HG03196 (cell line): ENCODE results near the gene DOCK10.

ENCODE experiments used
- ATAC-seq: cut with Tn5 transposase; IDR thresholded peaks from one replicate; pipeline ENCODE4 v1.9.1; 2021; ENCODE audit not compliant: unreplicated experiment

DOCK10 gene

DNA sequence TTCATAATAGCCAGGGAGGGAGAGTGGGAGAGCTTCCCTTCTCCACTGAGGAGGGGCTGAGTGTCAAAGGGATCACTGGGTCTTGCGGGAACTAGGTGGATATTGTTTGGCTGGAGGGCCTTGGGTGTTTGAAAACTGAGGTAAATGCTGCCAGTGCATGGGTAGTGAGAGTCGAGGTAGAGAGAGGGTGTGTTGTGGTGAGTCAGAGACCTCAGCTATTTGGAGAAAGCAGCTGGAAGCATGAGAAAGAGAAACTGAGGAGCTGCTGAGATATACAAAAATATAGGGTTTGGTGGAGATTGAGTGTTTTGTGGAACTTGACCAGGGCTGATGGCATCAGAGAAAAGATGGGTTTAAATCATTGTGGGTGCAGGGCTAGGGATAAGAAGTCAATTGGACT lies 199.1 kb downstream of the DOCK10 start:
- no peak for ATAC-seq

DNA sequence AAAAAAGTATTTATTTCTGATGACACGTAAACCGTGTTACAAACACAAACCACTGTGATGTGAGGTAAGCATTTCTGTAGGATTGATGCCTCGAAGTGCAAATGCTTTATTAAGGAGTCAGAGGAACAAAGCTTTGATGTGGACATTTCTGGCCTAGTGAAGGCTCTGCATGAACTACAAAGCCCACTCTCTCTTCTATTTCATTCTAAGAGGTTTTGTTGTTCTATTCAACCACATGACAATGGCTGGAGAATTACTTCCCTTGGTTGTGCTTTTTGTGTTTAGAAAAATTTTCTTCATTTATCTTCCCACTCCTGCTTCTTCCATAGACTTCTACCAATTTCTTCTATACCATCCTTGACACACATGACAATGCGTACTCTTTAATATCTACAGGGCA lies 200.4 kb downstream of the DOCK10 start:
- no peak for ATAC-seq

DNA sequence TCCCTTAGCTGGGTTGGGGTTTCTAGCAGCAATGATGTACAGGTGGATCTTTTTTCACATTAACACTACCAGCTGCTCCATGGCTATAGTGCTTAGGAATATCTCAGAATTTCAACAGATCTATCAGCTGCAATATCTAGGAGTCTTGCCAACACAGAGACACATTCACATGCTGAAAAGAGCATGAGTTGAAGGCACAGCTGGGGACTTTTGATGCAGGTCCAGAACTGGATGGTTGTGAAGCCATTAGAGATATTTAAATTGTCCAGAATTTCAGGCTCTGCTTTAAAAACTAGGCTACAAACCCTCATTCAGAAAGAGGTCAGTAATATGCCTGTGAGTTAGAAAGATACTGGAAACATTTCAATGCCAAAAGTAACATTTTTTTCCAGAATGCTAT lies 203.9 kb downstream of the DOCK10 start:
- ATAC-seq = no peak

DNA sequence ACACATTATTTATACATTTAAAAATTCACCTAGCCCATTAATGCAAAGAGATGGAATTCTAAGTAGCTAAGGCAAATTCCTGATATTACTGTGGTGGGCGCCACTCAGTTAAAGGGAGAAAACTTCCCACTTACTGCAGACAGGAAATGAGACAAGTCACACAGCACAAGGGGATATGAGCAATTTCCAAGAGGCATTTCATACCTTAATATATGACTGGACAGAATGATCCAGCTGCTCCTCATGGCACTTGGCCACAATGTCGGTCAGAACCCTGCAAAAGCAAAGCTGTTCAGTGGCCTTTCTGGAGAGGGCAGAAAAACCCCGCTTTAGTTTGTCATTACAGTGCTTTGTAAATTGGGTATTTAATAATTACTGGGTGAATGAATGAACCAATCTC lies 204.7 kb downstream of the DOCK10 start:
- ATAC-seq = no peak

DNA sequence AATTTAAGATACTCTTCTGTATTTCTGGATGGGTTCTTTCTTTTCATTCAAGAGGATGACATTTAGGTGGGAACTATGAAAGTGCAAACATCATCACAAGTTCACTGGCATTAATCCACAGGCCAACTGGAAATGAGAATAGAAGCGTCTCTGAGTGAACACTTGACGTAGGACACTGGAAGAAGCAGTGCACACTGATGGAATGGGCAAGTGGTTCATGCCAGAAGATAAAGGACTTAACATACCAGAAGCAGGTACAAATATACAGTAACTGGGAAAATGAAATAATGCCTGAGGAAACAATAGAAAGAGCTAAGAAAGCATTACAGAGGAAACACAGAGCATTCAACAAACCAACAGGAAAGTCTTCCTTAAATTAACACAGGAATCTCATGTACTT lies 205.2 kb downstream of the DOCK10 start:
- ATAC-seq = no peak

DNA sequence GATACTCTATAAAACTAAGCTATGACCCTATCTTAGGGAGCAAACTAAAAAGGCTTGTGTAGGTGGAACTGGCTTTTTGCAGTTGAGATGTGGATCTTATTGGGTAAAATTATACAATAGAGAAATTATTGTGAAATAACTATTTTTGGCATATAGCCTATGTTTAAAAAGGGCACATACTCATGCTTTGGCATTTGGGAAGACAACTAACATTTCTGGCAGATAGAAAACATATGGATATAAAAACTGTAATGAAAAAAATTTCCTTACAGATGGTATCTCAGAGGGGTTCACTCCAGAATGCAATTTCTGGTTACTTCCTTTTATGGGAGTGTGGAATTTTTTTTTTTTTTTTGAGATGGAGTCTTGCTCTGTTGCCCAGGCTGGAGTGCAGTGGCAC lies 206.0 kb downstream of the DOCK10 start:
- no peak for ATAC-seq

DNA sequence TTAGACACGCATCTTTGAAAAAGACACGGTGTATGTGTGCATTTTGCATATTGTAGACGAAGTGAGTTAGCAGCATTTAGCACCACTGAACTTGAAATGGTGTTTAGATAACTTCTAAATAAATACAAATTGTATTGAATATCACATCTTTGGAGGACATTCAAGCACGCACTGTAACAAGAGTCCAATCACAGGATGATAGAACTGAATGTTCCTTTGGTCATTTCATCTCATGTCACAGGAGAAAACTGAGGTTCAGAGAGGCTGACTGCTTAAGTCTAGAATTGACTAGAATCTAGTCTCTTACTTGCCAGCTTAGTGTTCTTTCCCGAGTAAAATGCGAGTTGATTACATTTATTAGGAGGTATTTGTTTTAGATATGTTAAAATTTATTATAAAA lies 206.9 kb downstream of the DOCK10 start:
- ATAC-seq = no peak

DNA sequence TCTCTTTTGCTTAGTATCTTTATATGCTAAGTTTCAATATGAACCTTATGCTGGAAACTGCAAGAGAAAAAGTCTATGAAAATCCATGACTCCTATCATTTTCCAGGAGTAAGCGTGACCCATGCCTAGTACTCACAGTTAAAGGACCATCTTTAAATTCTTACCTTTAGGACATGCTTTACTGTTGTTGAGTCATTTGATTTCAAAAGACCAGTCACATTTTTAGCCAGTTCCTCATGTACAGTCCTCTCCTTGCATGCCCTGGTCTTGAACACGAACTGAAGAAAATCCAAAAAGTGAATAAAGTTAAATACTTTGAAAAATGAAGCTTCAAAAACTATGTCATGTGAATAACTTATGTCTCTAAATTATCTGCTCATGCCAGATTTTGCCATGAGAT lies 208.3 kb downstream of the DOCK10 start:
- no peak for ATAC-seq

DNA sequence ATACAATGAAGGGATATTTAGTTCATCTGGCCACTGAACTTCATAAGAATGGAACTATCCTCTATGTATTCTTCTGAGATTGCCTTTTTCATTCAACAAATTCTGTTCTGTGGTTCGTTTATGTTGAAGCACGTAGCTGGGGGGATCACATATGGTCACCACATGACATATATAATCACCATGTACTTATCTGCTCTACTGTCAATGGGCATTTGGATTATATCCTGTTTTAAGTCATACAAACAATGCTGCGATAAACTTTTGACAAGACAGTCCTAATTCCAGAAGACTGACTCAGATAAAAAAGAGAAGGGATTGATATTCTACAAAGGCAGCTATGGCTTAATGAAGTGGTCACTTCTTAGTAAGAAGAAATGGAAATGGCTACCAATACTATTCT lies 210.1 kb downstream of the DOCK10 start:
- ATAC-seq = no peak

DNA sequence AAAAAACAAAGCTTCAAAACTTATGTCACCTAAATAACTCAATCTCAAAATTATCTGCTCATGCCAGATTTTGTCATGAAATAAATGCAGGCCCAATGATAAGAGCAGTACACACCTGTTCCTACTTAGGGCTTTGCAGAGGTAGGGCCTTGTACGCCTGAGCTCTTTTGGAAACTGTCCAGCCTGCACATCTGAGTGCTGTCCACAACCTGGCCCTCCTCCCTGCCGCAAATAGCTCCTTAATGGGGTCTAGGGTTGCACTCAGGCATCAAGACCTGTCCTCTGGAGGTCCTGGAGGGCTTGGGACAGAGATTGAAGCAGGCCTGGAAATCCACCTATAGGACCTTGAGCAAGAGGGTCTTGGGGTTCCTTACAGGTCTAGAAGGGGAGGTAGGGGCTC lies 210.7 kb downstream of the DOCK10 start:
- no peak for ATAC-seq

DNA sequence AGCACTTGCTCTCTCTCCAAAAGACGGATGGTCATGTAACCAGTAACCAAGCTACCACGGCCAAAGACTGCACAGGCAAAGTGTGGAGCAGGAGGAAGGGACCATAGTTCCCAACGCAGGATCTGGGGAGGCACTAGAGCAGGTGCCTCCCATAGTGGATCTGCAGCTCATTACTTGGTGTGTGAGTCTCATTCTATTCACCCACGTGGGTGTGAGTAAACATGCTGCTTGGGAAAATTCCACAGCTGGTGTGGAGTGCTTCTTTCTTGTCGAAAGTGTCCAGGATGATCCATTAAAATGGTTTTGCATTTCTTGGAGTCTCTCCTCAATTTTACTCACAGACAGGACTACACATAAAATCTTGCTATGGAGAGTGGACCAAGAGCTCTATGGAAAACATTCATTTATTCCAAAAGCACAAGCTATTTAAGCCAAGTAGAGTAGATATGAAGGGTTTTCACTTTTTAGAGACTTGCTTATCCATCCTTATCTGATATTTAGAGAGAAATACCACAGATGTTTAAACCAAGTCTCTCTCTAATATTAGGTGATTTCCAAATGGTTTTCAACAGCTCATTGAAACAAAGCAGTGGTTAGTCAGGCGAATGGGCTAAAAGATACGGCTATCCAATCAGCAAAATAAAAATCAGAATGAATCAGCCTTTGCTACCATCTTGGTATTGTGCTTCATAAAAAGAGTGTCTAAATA lies 221.8 kb downstream of the DOCK10 start:
- no peak for ATAC-seq

DNA sequence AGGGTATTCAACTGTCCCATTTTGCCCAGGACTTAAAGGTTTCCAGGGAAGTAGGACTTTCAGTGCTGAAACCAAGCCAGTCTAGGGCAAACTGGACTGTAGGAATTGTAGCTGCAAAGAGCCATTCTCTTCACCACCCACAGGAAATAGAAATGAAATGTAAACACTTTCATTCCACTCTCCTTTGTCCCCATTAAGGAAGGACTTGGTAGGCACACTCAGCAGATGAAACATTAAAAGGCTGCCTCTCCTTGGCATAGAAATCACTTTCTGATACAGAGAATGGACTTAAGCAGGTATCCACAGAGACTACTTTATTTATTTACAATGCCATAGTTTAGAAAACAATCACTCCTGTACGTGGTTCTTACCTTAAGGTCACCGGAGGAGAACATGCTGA lies 223.2 kb downstream of the DOCK10 start:
- no peak for ATAC-seq

DNA sequence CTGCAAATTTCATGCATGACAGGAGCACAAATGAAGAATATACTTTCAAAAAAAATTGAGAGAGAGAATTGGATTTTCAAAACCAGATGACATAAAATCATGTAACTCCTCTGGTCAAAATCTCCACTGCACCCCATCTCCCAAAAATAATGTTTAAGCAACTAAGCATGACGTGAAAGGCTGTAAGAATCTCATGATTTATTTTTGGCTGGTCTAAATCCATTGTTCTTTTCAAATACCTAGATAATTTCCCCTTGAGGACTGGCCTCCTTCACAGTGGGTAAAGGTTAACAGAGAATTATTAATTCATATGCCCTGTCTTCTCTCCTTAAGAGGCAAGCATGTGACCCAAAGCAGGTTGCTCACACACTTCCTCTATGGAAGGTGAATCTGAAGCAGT lies 224.6 kb downstream of the DOCK10 start:
- no peak for ATAC-seq

DNA sequence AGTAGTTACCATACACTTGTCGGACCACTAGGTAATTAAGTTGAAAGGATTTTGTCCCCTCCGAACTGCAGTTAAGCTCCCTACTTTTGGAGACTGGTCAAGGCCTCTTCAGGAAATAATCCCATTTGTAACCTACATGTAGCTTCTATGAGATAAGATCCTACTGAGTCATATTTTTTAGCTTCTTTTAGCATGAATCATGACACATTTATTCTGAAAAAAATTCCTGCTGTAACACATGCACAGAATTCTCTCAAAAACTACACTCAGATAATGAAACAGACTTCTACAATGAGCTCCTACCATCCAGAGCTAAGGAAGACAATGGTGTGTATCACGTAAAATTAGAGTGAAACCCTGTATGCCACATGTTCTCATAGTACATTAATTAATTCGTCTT lies 225.5 kb downstream of the DOCK10 start:
- ATAC-seq = no peak

DNA sequence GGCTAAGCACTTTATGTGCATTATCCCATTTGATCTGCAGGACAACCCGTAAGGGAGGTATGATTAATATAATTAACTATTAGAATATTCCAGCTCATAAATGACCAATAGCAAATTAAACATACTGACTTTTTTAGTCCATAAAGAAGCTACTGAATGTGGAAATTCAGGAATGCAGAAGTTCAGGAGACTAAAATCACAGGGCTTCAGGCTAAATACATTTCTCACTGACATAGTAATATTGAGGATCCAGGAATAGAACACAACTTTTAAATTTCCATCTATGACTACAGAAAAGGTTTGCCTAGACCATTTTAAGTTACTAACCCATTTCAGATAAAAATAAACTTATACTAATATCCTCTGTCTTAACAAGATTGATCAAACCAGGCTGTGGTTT lies 228.7 kb downstream of the DOCK10 start:
- no peak for ATAC-seq

DNA sequence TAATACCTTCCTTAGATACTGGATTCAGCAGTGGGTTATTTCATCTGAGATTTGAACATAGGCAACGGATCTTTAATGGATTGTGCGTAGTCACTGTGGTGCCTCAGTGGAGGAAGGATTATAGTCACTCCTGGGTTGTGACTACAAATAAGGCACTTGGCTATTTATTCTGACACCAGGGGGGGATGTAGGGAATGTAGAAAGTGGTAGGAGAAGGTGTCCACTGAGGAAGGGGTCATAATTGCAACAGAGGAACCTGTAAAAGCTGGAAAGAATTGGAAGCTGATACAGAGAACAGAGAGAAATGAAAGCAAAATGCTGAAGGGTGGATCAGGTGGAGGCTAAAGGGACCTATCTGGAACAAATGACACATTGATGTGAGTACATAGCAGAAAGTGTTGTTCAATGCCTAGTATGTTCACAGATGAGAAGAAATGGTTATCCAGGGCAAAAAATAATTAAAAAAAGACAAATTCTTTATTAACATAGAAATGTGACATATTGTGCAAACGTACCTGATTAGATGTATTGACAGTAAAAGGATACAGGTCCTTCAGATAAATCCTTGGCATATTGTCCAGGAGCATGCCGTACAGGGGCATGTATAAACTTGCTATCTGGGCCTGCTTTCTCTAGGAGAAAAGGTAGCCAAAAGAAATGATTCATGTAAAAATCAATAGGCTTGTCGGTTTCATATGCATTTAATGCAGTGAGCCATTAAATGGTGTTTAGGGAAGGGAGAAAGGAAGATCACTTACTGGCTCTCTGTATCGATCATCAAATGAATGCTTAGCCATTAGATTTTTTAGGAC lies 234.9 kb downstream of the DOCK10 start:
- ATAC-seq = no peak

DNA sequence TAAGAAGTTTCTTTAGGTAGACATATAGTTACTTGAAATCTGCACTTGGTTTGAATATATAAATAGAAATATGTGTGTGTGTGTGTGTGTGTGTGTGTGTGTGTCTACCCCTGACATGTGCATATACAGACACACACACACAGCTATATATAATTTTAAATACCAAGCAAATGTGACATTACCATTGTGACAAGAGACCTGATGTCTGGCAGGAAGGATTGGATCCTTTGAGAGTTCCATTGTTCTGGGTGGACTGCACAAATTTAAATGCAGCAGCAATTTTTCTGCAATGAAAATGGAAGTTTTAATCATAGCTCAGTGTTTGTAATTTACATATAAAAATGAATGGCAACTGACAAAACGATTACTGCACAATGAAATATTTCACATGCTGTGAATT lies 238.3 kb downstream of the DOCK10 start:
- ATAC-seq = no peak

DNA sequence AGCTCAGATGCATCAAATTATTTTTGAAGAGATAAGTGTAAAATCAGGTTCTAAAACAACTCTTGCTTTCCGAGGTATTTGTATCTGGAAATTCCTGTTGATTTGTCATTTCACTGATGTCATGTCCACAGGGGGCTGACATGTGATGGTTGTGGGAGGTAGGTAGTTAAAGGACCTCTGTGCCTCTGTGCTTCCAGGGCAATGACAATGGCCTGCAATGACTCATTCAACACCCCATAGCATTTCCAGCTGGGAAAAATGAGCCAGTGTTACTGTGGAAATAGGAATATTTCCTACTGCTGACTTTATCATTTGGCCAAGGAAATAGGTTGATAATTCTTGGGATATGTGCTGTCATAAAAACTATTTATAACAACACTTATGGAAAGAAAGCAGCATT lies 239.9 kb downstream of the DOCK10 start:
- no peak for ATAC-seq

DNA sequence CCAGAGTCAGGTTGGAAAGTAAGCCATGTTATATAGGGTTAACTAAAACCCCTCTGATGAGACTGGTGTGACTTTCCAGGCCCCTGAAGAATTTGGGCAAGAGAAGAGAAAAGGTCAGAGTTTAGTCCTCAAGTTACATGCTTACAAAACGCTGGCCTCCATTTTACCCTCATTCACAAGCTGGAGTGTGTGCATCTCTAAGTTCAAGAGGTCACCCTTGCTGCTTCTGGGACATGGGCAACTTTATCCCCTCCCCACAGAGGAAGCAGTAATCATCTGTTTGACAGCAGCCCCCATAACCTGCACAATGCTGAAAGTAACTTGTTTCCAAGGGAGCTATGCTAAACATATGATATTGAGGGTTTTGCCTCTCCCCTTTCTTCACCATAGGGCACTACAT lies 240.9 kb downstream of the DOCK10 start:
- no peak for ATAC-seq

DNA sequence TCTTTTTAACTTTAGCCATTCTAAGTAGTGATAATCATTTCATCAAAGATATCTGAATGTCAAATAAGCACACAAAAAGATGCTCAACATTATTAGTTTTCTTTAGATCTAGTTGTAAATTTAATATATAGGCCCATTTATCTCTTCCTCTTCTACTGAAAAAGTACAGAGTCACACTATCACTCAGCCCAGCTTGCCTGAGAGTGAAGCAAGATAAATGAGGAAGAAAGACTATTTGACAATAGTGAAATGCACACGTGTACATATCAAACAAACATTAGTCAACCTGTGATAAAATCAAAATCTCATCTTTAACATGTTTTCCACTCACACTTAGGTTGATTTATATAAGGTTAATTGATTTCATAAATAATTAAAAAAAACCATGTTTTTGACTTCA lies 242.6 kb downstream of the DOCK10 start:
- ATAC-seq = no peak

DNA sequence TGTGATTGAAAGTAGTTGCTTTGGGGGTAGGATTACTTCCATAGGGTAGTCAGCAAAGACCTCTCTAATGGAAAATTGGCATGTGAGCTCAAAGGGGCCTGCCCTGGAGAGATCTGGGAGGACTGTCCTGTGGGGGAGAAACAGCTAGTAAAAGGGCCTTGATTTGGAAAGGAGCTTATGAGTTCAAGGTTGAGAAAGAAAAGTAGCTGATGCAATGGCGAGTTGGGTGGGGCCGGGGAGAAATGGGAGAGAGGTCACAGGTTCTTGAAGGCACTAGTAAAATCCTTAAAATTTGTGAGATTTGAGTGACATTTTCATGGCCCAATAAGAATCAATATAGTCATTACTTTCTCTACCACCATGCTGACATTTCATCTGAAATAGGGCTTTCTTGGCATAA lies 244.1 kb downstream of the DOCK10 start:
- ATAC-seq = no peak

DNA sequence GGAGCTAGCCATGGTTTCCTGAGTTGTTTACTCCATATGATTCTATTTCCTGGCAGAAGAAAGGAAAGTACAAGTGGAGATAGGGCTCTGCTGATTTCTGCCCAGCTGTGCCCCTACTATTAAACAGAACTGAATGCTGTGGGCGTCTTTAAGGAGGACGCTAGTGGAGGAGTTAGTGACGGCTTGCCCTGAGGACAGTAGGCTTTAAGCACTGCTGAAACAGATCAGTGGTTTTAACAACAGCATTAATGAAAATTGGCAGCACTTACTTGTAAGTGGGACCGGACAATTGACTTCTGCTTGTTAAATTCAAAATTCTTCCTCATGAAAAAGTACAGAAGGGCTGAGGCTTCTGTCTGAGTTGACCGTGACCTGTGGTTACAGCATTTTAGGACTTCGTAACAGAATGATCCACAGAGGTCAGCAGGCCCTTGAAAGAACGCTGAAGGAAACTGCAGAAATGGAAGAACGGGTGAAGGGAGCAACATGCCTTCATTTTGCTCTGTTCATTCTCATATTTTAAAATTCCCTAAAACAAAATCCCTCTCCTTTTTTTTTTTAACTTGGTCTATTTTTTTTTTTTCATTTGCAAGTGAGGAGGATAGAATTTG lies 245.5 kb downstream of the DOCK10 start:
- no peak for ATAC-seq
